Sigmoid colon (tissue), 4 donors: ENCODE results near the gene SPATA31E1.

Experiments
- EP300 ChIP-seq, 4 donors: sonication (generic); formaldehyde crosslinking; IDR thresholded peaks; one replicate each; pipeline ENCODE4 v1.6.1; 2017; ENCODE audit warnings: antibody characterized with exemption in 4 of 4
- POLR2A ChIP-seq, 2 donors: fragments of 450-650 bp; IDR thresholded peaks; one replicate each; pipeline ENCODE4 v1.6.1; 2016; ENCODE audit warnings: antibody characterized with exemption in 2 of 2, mild to moderate bottlenecking in 2 of 2, moderate library complexity in 2 of 2
- POLR2AphosphoS5 ChIP-seq, 4 donors: sonication (generic); formaldehyde crosslinking; IDR thresholded peaks; one replicate each; pipeline ENCODE4 v1.6.1; 2017; ENCODE audit warnings: antibody characterized with exemption in 4 of 4
- TF ChIP-seq, protein P1 (sequence below), 4 experiments: fragments of 450-650 bp in 3 of 4; fragments of 200-600 bp in 1 of 4; IDR thresholded peaks; one replicate each; pipeline ENCODE4 v1.5.1; 2016 to 2019; ENCODE audit warnings: antibody characterized with exemption in 4 of 4, mild to moderate bottlenecking in 3 of 4, moderate library complexity in 2 of 4

- TF ChIP-seq EP300 (IDR thresholded peaks at IDR 0.05) = no peak
- TF ChIP-seq, protein P1, sequence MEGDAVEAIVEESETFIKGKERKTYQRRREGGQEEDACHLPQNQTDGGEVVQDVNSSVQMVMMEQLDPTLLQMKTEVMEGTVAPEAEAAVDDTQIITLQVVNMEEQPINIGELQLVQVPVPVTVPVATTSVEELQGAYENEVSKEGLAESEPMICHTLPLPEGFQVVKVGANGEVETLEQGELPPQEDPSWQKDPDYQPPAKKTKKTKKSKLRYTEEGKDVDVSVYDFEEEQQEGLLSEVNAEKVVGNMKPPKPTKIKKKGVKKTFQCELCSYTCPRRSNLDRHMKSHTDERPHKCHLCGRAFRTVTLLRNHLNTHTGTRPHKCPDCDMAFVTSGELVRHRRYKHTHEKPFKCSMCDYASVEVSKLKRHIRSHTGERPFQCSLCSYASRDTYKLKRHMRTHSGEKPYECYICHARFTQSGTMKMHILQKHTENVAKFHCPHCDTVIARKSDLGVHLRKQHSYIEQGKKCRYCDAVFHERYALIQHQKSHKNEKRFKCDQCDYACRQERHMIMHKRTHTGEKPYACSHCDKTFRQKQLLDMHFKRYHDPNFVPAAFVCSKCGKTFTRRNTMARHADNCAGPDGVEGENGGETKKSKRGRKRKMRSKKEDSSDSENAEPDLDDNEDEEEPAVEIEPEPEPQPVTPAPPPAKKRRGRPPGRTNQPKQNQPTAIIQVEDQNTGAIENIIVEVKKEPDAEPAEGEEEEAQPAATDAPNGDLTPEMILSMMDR (IDR thresholded peaks at IDR 0.05) = no peak
- no peak for TF ChIP-seq POLR2A (IDR thresholded peaks at IDR 0.05)
- no peak for TF ChIP-seq POLR2AphosphoS5 (IDR thresholded peaks at IDR 0.05)
Measured at GRCh38 chr9:87883990-87884389, 1.3 kb downstream of the SPATA31E1 start.
